Activated T-cell treated with anti-CD3 and anti-CD28 coated beads for 4 hours (primary cell): ENCODE results near the gene FOLR2.
"Not testable (repeated sequence)": the region's sequence is repeated elsewhere in the genome, so short reads cannot be mapped to it uniquely, and the experiment has no call there.

Experiments used
- DNase-seq: peaks from one replicate; pipeline ENCODE4 v3.0.0-alpha.2; 2020

FOLR2 gene

DNA sequence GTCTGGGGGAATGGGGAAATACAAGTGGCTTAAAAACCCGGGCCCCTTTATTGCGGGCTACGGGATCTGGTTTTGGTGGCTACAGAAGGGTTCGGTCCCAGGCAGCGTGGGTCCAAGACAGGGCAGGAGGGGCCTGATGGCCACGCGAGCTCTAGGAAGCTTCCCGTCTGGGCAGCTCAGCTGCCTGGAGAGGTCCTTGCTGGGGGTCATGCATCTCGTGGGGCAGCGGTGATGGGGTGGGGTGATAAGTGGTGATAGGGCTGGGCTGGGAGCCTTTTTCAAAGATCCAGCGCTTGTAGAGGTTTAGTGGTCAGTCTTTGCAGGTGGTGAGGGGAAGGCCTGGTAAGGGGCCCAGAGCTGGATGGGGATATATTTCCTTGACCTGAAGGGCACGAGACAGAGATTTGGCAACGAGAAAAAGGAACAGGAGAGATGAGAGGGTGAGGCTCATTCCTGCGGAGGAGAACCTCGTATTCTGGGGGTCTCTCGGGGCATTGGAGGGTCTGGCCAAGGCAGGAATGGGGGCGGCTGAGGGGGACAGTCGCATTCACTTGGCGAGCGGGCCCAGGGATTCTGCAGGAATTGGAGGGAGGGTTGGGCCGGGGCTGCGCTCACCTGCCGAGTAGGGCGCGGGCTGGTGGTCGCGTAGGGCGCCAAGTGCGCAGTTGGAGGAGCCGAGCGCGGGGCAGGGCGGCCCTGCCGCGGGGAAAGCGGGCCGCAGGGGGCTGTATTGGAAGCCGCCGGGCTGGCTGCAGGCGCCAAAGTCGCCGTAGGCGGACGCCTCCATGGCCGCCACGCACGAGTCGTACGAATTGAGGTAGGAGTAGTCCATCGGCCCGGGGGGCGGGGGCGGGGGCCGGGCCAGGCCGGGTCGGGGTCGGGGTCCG is 26.8 kb downstream of the FOLR2 start:
- DNase-seq = no peak

DNA sequence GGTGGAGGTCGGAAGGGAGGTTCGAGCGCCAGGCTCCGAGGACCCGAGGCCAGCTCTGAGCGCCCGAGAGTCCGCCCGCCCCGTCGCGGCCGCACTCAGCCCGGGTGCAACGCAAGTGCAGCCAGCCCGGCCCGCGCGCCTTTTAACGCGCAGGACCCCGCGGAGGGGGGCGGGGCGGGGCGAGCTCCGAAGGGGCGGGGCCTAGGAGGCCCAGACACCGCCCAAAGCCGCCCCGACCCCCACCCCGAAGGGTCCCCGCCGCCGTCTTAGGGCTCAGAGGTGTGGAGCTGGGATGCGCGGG is 27.4 kb downstream of the FOLR2 start, which contains the start of gene PHOX2A:
Gene PHOX2A (minus strand): TSS at position 117 of the 301 bp plus-strand sequence. CDS start 172 bp downstream, outside the sequence.
- DNase-seq = no peak

DNA sequence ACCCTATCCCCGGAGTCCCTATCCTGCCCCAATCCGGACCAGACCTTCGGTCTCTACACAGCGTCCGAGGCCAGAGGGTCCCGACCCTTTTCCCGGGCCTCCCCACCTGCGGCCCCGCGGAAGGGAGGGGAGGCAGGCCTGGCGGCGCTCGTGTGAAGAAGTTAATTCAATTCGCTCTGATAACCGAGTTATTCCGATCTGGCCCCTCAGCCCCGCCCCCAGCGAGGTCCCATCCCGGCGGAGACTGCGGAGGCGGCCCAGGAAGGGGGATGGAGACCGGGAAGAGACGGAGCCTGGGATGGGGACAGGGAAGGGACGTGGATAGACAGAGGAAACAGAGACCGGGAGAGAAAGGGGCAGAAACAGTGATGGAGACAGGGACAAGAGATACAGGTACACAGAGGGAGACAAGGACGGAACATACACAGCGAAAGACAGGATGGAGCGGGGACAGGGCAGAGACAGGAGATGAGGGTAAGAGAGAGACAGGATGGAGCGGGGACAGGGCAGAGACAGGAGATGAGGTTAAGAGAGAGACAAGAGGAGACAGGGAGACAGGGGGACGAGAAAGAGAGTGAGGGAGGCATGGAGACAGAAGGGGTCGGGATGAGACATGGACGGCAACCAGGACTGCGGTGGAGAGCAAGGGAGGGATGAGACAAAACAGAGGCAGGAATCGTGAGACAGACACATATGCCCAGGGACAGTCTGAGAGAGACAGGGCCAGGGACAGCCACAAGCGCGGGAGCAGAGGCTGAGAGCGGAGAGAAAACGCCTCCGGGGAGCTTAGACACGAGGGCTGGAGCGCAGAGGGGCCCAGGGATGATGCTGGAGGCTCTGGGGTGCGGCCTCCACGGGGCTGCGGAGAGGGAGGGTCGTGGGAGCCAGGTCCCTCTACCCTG is 28.0 kb downstream of the FOLR2 start:
- no peak for DNase-seq

DNA sequence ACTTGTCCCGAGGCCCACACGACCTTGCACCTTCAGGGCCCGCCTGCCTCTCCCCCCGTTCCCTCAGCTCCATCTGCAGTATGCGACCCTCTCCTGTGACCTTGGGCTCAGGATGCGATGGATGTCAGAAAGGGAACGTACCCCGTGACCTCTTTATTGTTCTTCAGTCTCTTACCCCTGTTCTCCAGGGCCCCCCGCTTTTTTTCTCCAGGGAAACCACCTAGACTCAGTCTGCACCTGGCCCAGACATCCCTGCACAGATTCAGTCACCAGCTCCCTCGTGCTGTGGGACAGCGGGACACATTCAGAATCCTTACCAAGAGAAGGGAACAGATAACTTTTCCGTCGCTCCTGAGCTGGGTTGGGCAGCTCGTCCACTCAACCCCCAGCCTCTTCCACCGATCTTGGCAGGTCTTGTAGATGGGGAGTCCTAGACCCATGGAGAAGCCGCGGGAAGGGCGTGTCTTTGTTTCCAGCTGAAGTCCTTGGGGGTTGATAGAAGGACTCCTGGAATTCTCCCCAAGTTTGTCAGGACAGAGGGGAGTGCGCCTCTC is 28.7 kb downstream of the FOLR2 start:
- no peak for DNase-seq

DNA sequence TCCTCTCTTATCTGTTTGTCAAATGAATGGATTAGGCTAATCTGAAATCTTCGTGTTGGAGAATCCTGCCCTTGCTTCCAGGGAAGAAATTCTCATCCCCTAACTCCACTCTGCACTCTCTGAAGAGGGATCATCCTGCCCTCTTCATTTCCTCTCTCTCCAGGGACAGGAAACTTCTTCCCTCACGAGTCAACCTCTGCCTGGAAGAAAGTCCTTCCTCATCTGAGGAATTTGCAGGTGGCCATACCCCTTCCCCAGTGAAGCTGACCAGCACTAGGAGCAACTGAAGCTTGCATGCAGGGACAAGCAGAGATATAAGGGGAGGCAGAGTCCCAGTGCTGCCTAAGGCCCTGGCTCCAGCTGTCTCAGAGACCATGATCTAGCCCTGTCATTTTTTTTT is 31.0 kb downstream of the FOLR2 start:
- DNase-seq = no peak

DNA sequence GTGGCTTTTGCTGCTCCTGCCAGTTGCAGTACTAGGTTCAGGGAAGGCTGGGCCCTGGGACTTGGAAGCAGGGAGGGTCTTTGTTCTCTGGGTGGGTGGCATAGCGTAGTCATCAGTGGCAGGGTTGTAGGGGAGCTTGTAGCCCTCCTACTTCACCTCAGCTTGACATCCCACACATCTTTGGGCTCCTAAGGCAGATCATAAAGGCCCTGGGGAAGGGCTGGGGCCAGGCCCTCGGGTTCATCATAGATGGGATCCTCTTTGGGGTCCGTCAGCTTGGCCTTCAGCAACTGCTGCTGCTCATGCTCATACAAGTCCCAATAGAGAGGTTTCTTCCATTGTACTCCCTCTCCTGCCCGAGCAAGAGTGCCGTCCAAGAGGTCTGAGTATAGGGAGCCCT is 33.4 kb downstream of the FOLR2 start:
- DNase-seq = no peak

DNA sequence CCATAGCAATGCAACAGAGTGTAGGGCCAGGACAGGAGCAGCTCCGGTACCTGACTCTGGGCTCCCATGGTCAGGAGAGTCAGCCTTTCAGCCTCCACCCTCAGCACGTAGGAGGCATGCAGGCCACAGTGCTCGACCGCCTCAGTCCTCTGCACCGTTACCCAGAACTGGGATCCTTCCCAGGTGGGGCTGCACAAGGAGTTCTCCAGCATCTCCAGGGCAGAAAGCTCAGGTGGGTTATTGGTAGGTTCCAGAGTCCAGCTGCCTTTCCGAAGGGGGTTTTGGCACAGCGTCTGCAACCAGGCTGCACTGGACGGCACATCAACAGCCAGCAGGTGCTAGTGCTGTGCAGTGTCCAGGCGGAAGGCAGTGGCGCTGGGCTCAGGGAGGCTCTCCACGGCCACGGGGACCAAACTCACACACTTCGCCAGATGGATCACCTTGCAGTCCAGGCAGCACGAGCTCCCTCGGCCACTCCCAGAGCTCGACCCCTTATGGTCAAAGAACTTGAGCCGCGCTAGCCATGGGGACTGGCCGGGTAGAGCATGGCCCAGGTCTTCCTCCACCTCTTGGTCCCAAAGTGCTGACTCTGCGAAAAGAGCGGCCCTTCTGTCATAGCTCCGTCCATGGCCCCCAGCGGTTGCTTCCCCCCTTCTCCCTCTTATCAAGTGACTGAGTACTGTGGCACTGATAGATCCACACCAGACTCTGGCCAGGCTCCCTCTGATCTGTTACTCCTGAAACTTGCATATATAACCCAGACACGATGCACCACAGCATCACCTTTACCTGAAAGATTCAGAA is 34.3 kb downstream of the FOLR2 start:
- DNase-seq = no peak

DNA sequence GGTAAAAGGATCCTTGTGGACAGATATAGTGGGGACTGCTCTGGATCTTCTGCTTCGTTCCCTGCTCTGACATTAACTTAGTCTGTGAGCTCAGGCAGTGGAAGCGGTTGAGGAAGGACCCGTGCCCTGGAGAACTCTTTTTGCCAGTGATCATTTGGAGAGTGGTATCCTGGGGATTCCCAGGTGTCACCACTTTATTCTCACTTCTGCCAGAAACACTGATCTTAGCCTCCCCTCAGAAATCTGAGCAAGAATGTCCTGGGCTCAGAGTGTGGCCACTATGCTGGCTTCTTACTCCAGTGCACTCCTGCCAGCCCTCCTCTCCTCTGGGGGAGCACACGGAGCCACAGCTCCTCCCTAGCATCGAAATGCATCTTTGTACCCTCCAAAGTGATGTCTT is 35.0 kb downstream of the FOLR2 start:
- DNase-seq = no peak

DNA sequence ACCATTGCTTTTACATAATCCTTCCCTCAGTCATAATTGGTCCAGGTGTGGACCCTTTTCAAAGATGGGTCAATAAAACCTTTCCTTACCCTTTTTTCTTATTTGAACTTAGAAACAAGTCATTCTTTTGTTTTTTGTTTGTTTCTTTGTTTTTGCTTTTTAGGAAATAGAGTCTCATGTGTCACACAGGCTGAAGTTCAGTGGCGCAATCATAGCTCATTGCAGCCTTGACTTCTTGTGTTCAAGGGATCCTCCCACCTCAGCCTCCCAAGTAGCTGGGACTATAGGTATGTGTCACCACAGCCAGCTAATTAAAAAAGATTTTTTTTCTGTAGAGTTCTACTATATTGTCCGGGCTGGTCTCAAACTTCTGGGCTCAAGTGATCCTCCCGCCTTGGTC is 36.8 kb downstream of the FOLR2 start:
- no peak for DNase-seq

DNA sequence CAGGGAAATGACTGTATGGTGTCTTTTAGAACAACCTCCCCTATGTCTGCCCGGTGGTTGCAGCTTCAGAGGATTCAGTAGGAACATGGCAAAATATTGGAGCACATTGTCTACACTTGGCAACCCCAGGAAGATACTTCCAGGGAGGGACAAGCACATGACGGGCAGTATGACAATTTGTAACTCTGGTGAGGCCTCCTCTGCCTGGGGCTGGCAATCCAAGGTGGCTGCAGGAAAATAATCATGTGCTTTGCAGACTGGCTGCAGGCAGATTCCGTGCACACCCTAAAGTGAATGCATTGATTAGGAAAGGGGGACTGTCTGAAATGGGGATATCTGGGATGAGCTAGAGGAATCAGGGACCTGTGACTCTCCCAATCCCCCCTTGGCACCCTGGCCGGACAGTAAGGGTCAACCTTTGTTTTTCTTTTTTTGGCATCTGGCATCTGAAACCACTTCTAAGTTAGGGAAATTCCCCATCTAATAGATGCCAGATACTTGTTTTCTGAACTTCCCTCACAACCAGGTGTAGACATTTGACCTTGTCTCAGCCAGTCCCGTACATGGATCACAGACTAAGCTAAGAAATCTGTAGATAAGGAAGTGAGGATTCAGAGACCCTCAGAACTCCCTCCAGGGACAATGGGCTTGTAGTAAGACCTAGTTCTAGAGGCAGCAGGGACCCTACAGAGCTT is 37.9 kb downstream of the FOLR2 start:
- no peak for DNase-seq

DNA sequence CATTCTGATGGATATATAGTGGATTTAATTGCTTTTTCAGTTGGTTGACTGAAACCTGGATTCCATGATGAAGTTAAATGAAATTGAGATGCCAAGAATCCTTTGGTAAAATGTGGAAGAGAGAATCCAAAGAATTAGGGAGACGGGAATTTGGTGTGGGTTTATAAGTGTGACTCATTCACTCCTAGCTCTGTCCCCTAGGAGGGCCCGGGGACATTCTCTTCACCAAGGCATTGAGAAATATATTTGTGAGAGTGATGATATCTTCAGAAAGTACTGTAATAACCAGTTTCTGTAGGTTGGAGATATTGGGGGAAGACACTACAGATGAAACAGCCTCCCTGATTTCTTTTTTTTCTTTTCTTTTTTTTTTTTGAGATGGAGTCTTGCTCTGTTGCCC is 41.0 kb downstream of the FOLR2 start:
- no peak for DNase-seq

DNA sequence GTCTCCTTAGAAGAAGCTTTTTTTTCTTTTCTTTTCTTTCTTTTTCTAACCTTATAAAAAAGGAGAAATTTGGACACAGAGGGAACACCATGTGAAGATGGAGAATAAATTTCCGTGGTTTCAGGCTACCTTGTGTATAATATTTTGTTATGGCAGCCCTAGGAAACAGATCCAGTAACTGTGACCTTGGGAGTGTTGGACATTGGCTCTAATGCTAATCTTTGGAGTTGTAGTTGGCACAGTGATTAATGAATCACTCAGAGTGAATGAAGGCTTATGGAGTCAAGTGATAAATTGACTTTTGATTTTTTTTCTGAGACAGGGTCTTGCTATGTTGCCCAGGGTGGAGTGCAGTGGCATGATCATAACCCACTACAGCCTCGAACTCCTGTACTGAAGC is 42.9 kb downstream of the FOLR2 start:
- no peak for DNase-seq

DNA sequence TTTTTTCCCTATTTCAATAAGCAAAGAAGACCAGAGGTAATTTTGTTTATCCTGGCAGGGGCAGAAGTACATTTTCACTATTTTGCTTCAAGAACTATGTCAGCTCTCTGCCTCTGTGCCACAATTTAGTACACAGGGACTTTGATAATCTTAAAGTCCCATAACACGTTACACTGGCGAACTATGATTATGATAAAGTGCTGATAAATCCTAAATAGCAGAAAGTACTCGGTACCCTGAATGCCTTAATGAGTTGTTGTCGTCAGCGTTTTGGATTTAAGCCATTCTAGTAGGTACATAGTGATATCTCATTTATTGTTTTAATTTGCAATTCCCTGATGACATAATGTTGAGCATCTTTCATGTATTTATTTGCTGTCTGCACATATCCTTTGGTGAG is 44.0 kb downstream of the FOLR2 start:
- DNase-seq = no peak

DNA sequence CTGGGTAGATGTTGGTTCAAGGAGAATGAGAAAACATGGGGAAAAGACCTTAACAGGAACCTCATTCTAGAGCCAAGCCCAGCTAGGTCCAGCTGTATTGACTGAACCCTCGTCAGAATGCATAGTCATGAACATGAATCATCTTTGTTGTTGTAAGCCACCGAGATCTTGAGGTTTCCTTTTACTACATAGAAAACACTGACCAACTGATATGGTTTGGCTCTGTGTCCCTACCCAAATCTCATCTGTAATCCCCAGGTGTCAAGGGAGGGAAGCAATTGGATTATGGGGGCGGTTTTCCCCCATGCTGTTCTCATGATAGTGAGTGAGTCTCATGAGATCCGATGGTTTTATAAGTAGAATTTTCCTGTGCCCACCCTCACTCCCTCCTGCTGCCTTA is 46.8 kb downstream of the FOLR2 start:
- DNase-seq = no peak

DNA sequence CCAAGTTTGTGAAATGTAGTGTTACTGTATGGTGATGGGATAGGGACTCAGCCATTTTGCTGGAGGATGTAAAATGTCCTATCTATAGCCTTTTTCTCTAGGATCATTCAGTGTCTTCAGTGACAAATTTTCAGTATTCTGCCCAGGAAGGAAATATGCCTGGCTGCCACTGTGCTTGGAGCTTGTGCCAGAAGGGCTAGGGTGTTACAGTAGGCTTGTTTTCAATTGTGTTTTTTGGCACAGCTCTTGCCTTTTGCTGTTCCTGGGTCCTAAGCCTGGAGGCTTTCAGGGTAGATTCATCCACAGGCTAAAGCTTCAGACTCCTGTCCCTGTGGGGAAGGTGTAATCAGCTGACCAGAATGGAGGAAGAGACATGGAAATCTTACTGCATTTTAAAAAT is 49.4 kb downstream of the FOLR2 start:
- no peak for DNase-seq

DNA sequence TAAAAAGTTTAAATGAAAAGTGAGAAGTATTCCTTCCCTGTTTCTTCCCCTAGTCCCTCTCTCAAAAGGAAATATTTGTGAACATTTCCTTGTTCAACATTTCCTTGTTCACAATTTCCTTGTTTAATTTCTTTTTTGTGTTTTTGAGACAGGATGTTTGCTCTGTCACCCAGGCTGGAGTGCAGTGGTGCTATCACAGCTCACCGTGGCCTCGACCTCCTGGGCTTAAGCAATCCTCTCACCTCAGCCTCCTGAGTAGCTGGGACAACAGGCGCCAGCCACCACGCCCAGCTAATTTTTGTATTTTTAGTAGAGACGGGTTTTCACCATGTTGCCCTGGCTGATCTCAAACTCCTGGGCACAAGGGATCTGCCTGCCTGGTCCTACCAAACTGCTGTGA is 50.4 kb downstream of the FOLR2 start:
- DNase-seq = not testable (repeated sequence)

DNA sequence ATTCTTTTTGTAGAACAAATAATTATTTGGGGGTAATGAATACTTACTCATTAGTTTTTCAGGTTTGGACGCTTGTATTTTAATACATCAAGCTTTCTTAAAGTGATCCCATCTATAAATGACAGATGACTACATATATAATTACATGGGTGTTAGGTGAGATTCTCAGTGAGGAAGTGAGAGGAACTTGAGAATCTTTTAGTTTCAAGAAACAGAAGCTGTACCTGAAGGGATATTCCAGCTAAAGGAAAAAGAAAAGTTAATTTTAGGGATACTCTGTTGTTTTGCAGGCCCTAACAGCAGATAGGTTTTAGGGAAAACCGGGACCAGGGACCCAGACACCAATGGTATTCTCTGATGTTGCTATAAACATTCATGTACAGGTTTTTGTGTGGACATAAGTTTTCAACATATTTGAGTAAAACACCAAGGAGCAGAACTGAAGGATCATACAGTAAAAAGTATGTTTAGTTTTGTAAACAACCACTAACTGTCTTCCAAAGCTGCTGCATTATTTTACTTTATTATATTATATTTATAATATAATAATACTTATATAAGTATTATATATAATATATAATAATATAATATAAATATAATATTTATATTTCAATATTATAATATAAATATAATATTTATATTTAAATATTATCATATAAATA is 51.5 kb downstream of the FOLR2 start:
- no peak for DNase-seq
